Heart left ventricle (tissue), 13 donors: ENCODE measurements around the gene GTPBP10.

Experiments used
- POLR2A ChIP-seq, 2 donors: fragments of 450-650 bp; IDR thresholded peaks; one replicate each; pipeline ENCODE4 v1.6.1; 2017; ENCODE audit warnings: antibody characterized with exemption in 2 of 2, mild to moderate bottlenecking in 2 of 2, moderate library complexity in 2 of 2
- TF ChIP-seq, protein P1 (sequence below), 12 donors: fragments of 200-600 bp; sonication (generic) in 4 of 12; IDR thresholded peaks; one replicate each; pipeline versions ENCODE4 v1.5.0 to v1.8.0; 2018 to 2022; ENCODE audit warnings: antibody characterized with exemption in 12 of 12, mild to moderate bottlenecking in 5 of 12
- donor health status: ischemic (EF 13 %, LVEDD 7.1; RV severe dilation, severe dysfunction).
- donor health status: DM: no; HTN: yes; CAD: no.
- donor health status: DM: no; HTN: no; CAD: no.
- donor health status: ischemic (EF 25% LVEDD 6.9; RV normal size, moderate dysfunction).
- donor health status: ischemic (EF 25% LVEDD 5.7; RV mildly dilated, moderate dysfunction).
- donor health status: ischemic (EF 35%, LVEDD 5.7; RV mildly dilated, moderate dysfunction).
- donor health status: nonischemic (EF 11% LVEDD 7.7; RV severe dilation, severe dysfunction).
- donor health status: DM: yes; HTN: yes; CAD: no.
- donor health status: PGD.
- donor health status: ischemic (EF 29% LVEDD 5.4; RV normal size, mild dysfunction).
- donor health status: nonischemic (EF 23%, LVEDD 6.1; RV moderate dilation, normal function).

DNA sequence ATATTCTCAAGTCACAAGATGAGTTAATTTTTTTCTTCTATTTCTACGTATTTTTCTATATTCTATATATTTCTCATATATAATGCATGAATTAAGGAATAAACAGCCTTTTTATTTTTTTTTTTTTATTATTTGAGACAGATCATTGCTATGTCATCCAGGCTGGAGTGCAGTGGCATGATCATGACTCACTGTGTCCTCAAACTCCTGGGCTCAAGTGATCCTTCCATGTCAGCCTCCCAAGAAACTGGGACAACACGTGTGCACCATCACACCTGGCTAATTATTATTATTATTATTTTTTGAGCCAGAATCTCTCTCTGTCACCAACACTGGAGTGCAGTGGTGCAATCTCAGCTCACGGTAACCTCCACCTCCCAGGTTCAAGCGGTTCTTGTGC lies 58.3 kb downstream of the GTPBP10 start:
- TF ChIP-seq, protein P1, sequence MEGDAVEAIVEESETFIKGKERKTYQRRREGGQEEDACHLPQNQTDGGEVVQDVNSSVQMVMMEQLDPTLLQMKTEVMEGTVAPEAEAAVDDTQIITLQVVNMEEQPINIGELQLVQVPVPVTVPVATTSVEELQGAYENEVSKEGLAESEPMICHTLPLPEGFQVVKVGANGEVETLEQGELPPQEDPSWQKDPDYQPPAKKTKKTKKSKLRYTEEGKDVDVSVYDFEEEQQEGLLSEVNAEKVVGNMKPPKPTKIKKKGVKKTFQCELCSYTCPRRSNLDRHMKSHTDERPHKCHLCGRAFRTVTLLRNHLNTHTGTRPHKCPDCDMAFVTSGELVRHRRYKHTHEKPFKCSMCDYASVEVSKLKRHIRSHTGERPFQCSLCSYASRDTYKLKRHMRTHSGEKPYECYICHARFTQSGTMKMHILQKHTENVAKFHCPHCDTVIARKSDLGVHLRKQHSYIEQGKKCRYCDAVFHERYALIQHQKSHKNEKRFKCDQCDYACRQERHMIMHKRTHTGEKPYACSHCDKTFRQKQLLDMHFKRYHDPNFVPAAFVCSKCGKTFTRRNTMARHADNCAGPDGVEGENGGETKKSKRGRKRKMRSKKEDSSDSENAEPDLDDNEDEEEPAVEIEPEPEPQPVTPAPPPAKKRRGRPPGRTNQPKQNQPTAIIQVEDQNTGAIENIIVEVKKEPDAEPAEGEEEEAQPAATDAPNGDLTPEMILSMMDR (IDR thresholded peaks at IDR 0.05), result no peak
- TF ChIP-seq POLR2A (IDR thresholded peaks at IDR 0.05), result no peak
